OCI-LY3 (cell line): ENCODE measurements around the gene SPON1.

Experiments
- H2AFZ ChIP-seq: fragments of 200-600, 300-600 bp; shearing (Covaris generic); 2 replicates; pipeline ENCODE4 v1.6.0; 2014; ENCODE audit warnings: antibody characterized with exemption, low read depth, low read length
- H3K27ac ChIP-seq: fragments of 200-600, 300-600 bp; sonication (generic); 2 replicates; pipeline ENCODE4 v1.5.1; 2014; ENCODE audit warnings: mild to moderate bottlenecking, low read length, moderate library complexity, mixed read lengths
- H3K27me3 ChIP-seq: fragments of 200-600, 300-600 bp; sonication (generic); 2 replicates; pipeline ENCODE4 v1.6.1; 2014; ENCODE audit warnings: low read depth, low read length, mixed read lengths
- H3K36me3 ChIP-seq: fragments of 200-600, 300-600 bp; sonication (generic); replicated peaks from 2 replicates; pipeline ENCODE3; 2014; ENCODE audit warnings: low read depth, low read length, mixed read lengths
- H3K4me1 ChIP-seq: fragments of 300-600, 200-600 bp; sonication (generic); 2 replicates; pipeline ENCODE4 v1.6.1; 2014; ENCODE audit warnings: low read length, mixed read lengths
- H3K4me2 ChIP-seq: fragments of 200-600, 300-600 bp; sonication (generic); 2 replicates; pipeline ENCODE4 v1.6.1; 2014; ENCODE audit warnings: low read length, mixed read lengths
- H3K4me3 ChIP-seq: fragments of 300-600, 200-600 bp; sonication (generic); 2 replicates; pipeline ENCODE4 v1.5.1; 2014; ENCODE audit warnings: antibody characterized with exemption, mild to moderate bottlenecking, low read length, moderate library complexity
- H3K79me2 ChIP-seq: fragments of 300-600, 200-600 bp; shearing (Covaris generic); 2 replicates; pipeline ENCODE4 v1.6.1; 2014; ENCODE audit warnings: mild to moderate bottlenecking, low read length, mixed read lengths
- H3K9ac ChIP-seq: fragments of 300-600, 200-600 bp; shearing (Covaris generic); 2 replicates; pipeline ENCODE4 v1.6.0; 2014; ENCODE audit warnings: mild to moderate bottlenecking, low read length, moderate library complexity
- H3K9me3 ChIP-seq: fragments of 200-600, 300-600 bp; shearing (Covaris generic); 2 replicates; pipeline ENCODE4 v1.6.1; 2014; ENCODE audit warnings: low read length, mixed read lengths; ENCODE audit not compliant: insufficient read depth
- H4K20me1 ChIP-seq: fragments of 200-600, 300-600 bp; sonication (generic); 2 replicates; pipeline ENCODE4 v1.6.1; 2016; ENCODE audit warnings: low read length, mixed read lengths; ENCODE audit not compliant: insufficient read depth
- EZH2phosphoT487 ChIP-seq: fragments of 200-600 bp; shearing (Covaris generic); IDR thresholded peaks from 2 replicates; pipeline ENCODE4 v1.6.1; 2018; ENCODE audit warnings: antibody characterized with exemption, mixed run types, low read depth
- TF ChIP-seq, protein P1 (sequence below): fragments of 200-600, 300-600 bp; sonication (generic); IDR thresholded peaks from 2 replicates; pipeline ENCODE4 v1.5.1; 2014; ENCODE audit warnings: antibody characterized with exemption, low read length, low read depth

Gene SPON1

DNA sequence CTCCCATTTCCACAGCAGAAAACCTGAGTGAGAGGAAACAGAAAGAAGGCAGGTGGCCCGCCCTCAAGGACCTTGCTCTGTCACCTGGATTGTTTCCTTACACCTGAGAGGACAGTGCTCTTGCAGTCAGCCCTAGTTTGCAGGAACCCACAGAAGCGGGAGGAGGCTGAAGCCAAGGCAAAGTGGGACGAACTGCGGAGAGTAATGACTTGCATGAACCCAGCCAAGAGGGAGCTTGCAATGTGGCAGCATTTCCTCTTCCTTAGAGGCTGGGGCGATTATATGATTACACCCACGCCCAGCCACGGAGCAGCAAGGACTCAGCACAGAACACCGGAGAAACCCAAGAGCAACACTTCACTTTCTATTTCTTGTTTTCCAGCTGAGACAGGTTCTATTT lies 102.6 kb downstream of the SPON1 start:
- H3K27ac ChIP-seq: no peak overlapping the region
- no peaks in the 10 kb centered on the region for H3K79me2 ChIP-seq
- H3K27me3 ChIP-seq: peaks cover 8% of the 10 kb centered on the region; the same call in 1 of the 2 replicates
- no peak overlapping the region for H3K4me3 ChIP-seq
- no peaks in the 10 kb centered on the region for H3K4me1 ChIP-seq
- TF ChIP-seq, protein P1, sequence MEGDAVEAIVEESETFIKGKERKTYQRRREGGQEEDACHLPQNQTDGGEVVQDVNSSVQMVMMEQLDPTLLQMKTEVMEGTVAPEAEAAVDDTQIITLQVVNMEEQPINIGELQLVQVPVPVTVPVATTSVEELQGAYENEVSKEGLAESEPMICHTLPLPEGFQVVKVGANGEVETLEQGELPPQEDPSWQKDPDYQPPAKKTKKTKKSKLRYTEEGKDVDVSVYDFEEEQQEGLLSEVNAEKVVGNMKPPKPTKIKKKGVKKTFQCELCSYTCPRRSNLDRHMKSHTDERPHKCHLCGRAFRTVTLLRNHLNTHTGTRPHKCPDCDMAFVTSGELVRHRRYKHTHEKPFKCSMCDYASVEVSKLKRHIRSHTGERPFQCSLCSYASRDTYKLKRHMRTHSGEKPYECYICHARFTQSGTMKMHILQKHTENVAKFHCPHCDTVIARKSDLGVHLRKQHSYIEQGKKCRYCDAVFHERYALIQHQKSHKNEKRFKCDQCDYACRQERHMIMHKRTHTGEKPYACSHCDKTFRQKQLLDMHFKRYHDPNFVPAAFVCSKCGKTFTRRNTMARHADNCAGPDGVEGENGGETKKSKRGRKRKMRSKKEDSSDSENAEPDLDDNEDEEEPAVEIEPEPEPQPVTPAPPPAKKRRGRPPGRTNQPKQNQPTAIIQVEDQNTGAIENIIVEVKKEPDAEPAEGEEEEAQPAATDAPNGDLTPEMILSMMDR: no peak
- TF ChIP-seq EZH2phosphoT487: no peak
- no peaks in the 10 kb centered on the region for H3K36me3 ChIP-seq
- no peak overlapping the region for H3K9ac ChIP-seq
- no peaks in the 10 kb centered on the region for H3K9me3 ChIP-seq
- H3K4me2 ChIP-seq: no peak overlapping the region
- no peaks in the 10 kb centered on the region for H4K20me1 ChIP-seq
- no peak overlapping the region for H2AFZ ChIP-seq

DNA sequence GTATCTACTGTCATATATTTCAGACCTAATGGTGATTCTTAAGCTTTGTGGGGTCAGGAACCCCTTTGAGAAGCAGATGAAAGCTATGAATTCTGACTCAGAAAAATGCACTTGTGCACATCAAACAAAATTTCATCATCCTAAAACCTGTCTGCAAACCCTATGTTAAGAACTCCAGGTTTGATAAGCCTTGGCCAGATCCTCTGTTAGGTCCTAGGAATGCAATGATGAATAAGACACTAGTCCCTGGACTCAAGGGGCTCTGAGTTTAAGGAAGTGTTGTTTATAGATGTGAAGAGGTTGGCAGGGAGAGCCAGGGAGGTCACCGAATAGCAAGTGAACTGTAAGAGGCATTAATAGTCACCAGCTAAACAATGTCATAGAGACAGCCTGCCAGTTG lies 103.2 kb downstream of the SPON1 start:
- H3K9ac ChIP-seq: no peak overlapping the region
- H3K27me3 ChIP-seq: peaks cover 12% of the 10 kb centered on the region; the same call in 1 of the 2 replicates
- TF ChIP-seq EZH2phosphoT487: no peak
- TF ChIP-seq, protein P1: no peak
- no peak overlapping the region for H3K4me3 ChIP-seq
- H3K27ac ChIP-seq: no peak overlapping the region
- H3K36me3 ChIP-seq: no peaks in the 10 kb centered on the region
- H4K20me1 ChIP-seq: no peaks in the 10 kb centered on the region
- no peak overlapping the region for H2AFZ ChIP-seq
- no peaks in the 10 kb centered on the region for H3K4me1 ChIP-seq
- H3K79me2 ChIP-seq: no peaks in the 10 kb centered on the region
- no peak overlapping the region for H3K4me2 ChIP-seq
- H3K9me3 ChIP-seq: no peaks in the 10 kb centered on the region

DNA sequence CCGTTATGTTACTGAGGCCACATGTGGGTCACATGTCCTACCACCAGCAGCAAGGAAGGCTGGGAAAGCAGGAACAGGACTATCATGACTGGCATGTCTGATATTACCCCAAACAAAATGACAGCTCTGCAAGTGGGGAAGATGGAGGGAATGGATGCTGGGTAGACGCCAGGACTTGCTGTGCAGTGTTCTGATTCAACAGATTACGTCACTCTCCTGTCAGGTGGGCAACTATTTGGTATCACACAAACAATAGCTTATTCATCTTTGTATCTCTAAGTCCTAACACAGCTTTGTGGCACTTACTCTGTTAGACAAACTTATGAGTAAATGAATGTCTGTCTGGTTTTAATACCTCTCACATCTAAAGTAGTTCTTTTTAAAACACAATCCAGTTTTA lies 105.2 kb downstream of the SPON1 start:
- no peak overlapping the region for H3K4me2 ChIP-seq
- no peak overlapping the region for H3K4me3 ChIP-seq
- no peaks in the 10 kb centered on the region for H3K36me3 ChIP-seq
- H3K9ac ChIP-seq: no peak overlapping the region
- H3K27me3 ChIP-seq: peaks cover 14% of the 10 kb centered on the region; the same call in 1 of the 2 replicates
- no peak overlapping the region for H3K27ac ChIP-seq
- H3K79me2 ChIP-seq: no peaks in the 10 kb centered on the region
- no peak for TF ChIP-seq EZH2phosphoT487
- TF ChIP-seq, protein P1: no peak
- no peaks in the 10 kb centered on the region for H3K4me1 ChIP-seq
- H3K9me3 ChIP-seq: no peaks in the 10 kb centered on the region
- H4K20me1 ChIP-seq: no peaks in the 10 kb centered on the region
- H2AFZ ChIP-seq: no peak overlapping the region

DNA sequence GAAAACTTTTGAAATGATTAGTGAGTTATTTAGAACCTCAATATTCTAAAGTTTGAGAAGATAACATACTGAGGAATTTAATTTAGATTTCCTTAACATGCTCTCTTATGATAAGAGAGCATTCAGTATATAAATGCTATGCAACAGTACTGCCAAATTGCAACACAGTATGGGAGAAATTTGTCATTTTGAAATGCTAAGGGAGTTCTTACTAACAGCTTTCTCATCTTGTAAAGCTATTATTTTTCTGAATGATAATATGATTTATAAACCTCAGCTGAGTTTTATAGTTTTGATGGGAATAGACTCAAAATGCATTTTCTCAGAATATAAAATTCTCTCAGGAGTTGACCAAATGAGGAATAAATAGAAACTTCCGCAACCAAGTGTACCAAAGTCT lies 108.4 kb downstream of the SPON1 start:
- TF ChIP-seq, protein P1: no peak
- no peak for TF ChIP-seq EZH2phosphoT487
- no peak overlapping the region for H2AFZ ChIP-seq
- no peaks in the 10 kb centered on the region for H3K79me2 ChIP-seq
- H3K9ac ChIP-seq: no peak overlapping the region
- H3K9me3 ChIP-seq: no peaks in the 10 kb centered on the region
- H3K4me1 ChIP-seq: no peaks in the 10 kb centered on the region
- H3K4me2 ChIP-seq: no peak overlapping the region
- no peak overlapping the region for H3K27ac ChIP-seq
- no peaks in the 10 kb centered on the region for H4K20me1 ChIP-seq
- no peak overlapping the region for H3K4me3 ChIP-seq
- H3K27me3 ChIP-seq: peaks cover 7% of the 10 kb centered on the region; the same call in 1 of the 2 replicates
- no peaks in the 10 kb centered on the region for H3K36me3 ChIP-seq
